Retinal pigment epithelial cell (primary cell): ENCODE measurements around the gene DTX3L.

Experiments used
- DNase-seq: peaks from one replicate; pipeline ENCODE4 v3.0.0-alpha.2; 2010; ENCODE audit warnings: low read depth
- H3K4me3 ChIP-seq: 2 replicates; pipeline ENCODE4 v1.5.1; 2011; ENCODE audit warnings: mild to moderate bottlenecking, low read length, control low read depth, moderate library complexity
- TF ChIP-seq, protein P1 (sequence below): conservative IDR thresholded peaks from 2 replicates; pipeline ENCODE4 v1.5.1; 2011; ENCODE audit warnings: low read depth, low read length, control low read depth, inconsistent platforms

Gene DTX3L

GRCh38 chr3:122619040-122619439, 54.9 kb downstream of the DTX3L start:
- H3K4me3 ChIP-seq = no peak overlapping the region
- TF ChIP-seq, protein P1, sequence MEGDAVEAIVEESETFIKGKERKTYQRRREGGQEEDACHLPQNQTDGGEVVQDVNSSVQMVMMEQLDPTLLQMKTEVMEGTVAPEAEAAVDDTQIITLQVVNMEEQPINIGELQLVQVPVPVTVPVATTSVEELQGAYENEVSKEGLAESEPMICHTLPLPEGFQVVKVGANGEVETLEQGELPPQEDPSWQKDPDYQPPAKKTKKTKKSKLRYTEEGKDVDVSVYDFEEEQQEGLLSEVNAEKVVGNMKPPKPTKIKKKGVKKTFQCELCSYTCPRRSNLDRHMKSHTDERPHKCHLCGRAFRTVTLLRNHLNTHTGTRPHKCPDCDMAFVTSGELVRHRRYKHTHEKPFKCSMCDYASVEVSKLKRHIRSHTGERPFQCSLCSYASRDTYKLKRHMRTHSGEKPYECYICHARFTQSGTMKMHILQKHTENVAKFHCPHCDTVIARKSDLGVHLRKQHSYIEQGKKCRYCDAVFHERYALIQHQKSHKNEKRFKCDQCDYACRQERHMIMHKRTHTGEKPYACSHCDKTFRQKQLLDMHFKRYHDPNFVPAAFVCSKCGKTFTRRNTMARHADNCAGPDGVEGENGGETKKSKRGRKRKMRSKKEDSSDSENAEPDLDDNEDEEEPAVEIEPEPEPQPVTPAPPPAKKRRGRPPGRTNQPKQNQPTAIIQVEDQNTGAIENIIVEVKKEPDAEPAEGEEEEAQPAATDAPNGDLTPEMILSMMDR = no peak
- no peak for DNase-seq

GRCh38 chr3:122620399-122620798, 56.3 kb downstream of the DTX3L start:
- TF ChIP-seq, protein P1 = no peak
- no peak for DNase-seq
- no peak overlapping the region for H3K4me3 ChIP-seq

DNA sequence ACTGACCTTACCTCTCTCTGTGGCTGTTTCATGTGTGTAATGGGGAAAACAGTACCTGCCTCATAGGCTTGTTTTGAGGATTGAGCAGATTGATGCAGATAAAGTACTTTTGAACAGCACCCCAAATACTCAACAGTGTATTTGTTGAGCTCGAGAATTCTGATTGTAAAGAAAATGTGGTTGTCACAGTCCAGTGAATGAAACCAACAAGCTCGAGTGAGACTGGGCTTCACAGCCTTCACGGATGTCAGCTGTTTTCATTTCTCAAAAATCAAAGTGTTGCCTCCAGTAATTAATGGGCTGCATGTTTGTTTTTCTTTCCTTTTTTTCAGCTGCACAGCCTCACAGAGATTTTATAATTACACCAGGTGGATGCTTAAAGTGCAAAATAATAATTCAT, 57.0 kb downstream of the DTX3L start:
- H3K4me3 ChIP-seq = no peak overlapping the region
- TF ChIP-seq, protein P1 = no peak
- no peak for DNase-seq

DNA sequence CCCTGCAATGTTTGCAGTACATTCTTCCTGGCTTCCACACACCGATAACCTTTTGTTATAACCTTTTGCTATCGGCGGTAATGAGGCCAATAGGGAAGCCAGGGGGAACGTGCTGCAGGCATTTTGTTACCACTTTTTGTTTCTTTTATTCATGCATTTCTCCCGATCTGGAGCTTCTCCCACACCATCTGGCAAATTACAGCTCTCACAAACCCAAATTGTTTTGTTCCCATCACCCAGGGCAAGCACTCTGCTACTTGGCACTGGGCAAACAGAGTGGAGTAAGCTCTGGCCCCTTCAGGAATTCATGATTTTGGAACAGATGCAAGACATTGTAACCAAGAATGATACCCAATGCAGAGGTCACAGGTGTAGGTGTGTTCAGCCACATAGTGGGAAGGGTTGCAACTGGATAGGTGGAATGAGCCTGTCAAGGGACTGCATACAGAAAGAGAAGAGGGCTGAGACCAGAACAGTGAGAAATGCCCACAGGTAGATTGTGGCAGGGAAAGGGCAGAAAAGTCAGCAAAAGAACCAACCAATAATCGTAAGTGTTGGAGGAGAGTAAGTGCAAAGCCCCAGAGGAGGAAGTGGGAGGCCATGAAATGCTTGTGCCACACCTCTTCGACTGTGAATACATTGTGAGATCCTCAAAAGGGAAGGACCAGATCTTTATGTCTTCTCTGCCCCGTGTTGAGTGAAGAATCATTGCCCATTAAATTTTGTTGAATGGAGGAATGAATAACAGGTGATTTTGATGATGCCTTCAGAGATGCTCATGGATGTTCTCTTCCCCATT, 59.1 kb downstream of the DTX3L start:
- no peak for DNase-seq
- no peak overlapping the region for H3K4me3 ChIP-seq
- TF ChIP-seq, protein P1 = no peak
